Sigmoid colon (tissue), 4 donors: ENCODE measurements around the gene SPRED2.

Experiments used
- EP300 ChIP-seq, 4 donors: sonication (generic); formaldehyde crosslinking; IDR thresholded peaks; one replicate each; pipeline ENCODE4 v1.6.1; 2017; ENCODE audit warnings: antibody characterized with exemption in 4 of 4
- TF ChIP-seq, protein P1 (sequence below), 4 experiments: fragments of 450-650 bp in 3 of 4; fragments of 200-600 bp in 1 of 4; IDR thresholded peaks; one replicate each; pipeline ENCODE4 v1.5.1; 2016 to 2019; ENCODE audit warnings: antibody characterized with exemption in 4 of 4, mild to moderate bottlenecking in 3 of 4, moderate library complexity in 2 of 4

DNA sequence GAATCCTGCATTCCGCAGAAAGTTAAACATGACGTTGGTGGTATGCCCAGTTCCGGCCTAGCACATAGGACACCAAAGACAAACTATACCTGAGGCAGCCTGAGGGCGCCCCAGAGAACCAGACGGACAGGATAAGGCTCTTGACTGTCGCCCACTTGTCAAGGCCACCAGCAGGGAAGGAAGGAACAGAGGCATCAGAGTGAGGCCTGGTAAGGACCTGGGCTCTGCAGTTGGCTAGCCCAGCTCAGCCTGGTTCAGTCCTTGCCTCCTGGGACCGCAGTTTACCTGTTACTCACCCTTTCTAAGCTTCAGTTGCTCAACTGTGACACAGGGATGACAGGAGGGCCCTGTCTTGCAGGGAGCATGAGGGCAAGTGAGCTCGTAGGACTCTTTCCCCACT is 122.7 kb downstream of the SPRED2 start:
- TF ChIP-seq, protein P1, sequence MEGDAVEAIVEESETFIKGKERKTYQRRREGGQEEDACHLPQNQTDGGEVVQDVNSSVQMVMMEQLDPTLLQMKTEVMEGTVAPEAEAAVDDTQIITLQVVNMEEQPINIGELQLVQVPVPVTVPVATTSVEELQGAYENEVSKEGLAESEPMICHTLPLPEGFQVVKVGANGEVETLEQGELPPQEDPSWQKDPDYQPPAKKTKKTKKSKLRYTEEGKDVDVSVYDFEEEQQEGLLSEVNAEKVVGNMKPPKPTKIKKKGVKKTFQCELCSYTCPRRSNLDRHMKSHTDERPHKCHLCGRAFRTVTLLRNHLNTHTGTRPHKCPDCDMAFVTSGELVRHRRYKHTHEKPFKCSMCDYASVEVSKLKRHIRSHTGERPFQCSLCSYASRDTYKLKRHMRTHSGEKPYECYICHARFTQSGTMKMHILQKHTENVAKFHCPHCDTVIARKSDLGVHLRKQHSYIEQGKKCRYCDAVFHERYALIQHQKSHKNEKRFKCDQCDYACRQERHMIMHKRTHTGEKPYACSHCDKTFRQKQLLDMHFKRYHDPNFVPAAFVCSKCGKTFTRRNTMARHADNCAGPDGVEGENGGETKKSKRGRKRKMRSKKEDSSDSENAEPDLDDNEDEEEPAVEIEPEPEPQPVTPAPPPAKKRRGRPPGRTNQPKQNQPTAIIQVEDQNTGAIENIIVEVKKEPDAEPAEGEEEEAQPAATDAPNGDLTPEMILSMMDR (IDR thresholded peaks at IDR 0.05) = no peak
- no peak for TF ChIP-seq EP300 (IDR thresholded peaks at IDR 0.05)
